Common myeloid progenitor, CD34-positive (primary cell): ENCODE data around the gene RCOR1.
"Not testable (repeated sequence)": the region's sequence is repeated elsewhere in the genome, so short reads cannot be mapped to it uniquely, and the experiment has no call there.

Experiments
- CTCF ChIA-PET: fragments of 350-600 bp; sonication (Branson Sonifier 250); formaldehyde crosslinking; loops from one replicate; lab custom pipeline; 2021; ENCODE audit warnings: antibody characterized with exemption; lab: Charles Lee
- POLR2A ChIA-PET: fragments of 350-600 bp; sonication (Branson Sonifier 250); formaldehyde crosslinking; loops from one replicate; lab custom pipeline; 2021; ENCODE audit warnings: antibody characterized with exemption; lab: Charles Lee
- DNase-seq, 3 donors: peaks; one replicate each; pipeline versions ENCODE4 v3.0.0 to v3.0.0-alpha.2; 2013
- H3K27ac ChIP-seq, 2 experiments: 1 replicate in 1 of 2; 2 replicates in 1 of 2; pipeline ENCODE4 v1.7.0; 2013; ENCODE audit warnings: inconsistent platforms in 2 of 2, low read length in 2 of 2, mild to moderate bottlenecking in 2 of 2, low read depth in 1 of 2, moderate library complexity in 1 of 2; ENCODE audit not compliant: severe bottlenecking in 2 of 2, insufficient read depth in 1 of 2, poor library complexity in 1 of 2
- H3K27me3 ChIP-seq, 5 experiments: replicated peaks in 2 of 5; 1 replicate in 3 of 5; 2 replicates in 2 of 5; pipeline versions ENCODE4 v1.6.1 to v1.7.0; 2013; ENCODE audit warnings: low read length in 4 of 5, mild to moderate bottlenecking in 2 of 5, moderate library complexity in 2 of 5, inconsistent platforms in 1 of 5; ENCODE audit not compliant: insufficient read depth in 5 of 5, control insufficient read depth in 4 of 5
- H3K36me3 ChIP-seq, 4 experiments: 1 replicate in 2 of 4; 2 replicates in 2 of 4; pipeline versions ENCODE4 v1.6.1 to v1.7.0; 2013; ENCODE audit warnings: low read length in 3 of 4, control low read depth in 1 of 4, mild to moderate bottlenecking in 1 of 4; ENCODE audit not compliant: control insufficient read depth in 4 of 4, insufficient read depth in 4 of 4
- H3K4me1 ChIP-seq, 4 experiments: 1 replicate in 3 of 4; 2 replicates in 1 of 4; pipeline versions ENCODE4 v1.6.1 to v1.7.1; 2013; ENCODE audit warnings: low read length in 3 of 4, mild to moderate bottlenecking in 3 of 4, control low read depth in 1 of 4, inconsistent platforms in 1 of 4, moderate library complexity in 1 of 4; ENCODE audit not compliant: control insufficient read depth in 4 of 4, insufficient read depth in 4 of 4; ENCODE audit errors: control extremely low read depth in 1 of 4
- H3K4me3 ChIP-seq, 7 experiments: 1 replicate in 4 of 7; 2 replicates in 3 of 7; pipeline versions ENCODE4 v1.5.1 to v1.7.0; 2013; ENCODE audit warnings: mild to moderate bottlenecking in 7 of 7, low read length in 6 of 7, moderate library complexity in 6 of 7, inconsistent platforms in 2 of 7, low read depth in 2 of 7, control low read depth in 1 of 7; ENCODE audit not compliant: insufficient read depth in 4 of 7, control insufficient read depth in 1 of 7; ENCODE audit errors: extremely low read depth in 1 of 7
- H3K9me3 ChIP-seq, 5 experiments: 1 replicate in 4 of 5; 2 replicates in 1 of 5; pipeline versions ENCODE4 v1.6.1 to v1.7.1; 2013; ENCODE audit warnings: low read length in 4 of 5, mild to moderate bottlenecking in 2 of 5, inconsistent platforms in 1 of 5, low read depth in 1 of 5, moderate library complexity in 1 of 5; ENCODE audit not compliant: control insufficient read depth in 4 of 5, insufficient read depth in 2 of 5; ENCODE audit errors: control extremely low read depth in 1 of 5
- WGBS: methylation state at CpG from one replicate; pipeline ENCODE4 v1.1.5; 2013; ENCODE audit not compliant: insufficient coverage; 5-methylcytosine and 5-hydroxymethylcytosine counted together

The RCOR1 gene

GRCh38 chr14:102633906-102634595 is 41.6 kb downstream of the RCOR1 start:
- DNase-seq, result no peak
- no peak overlapping the region for H3K27ac ChIP-seq
- no peaks in the 10 kb centered on the region for H3K9me3 ChIP-seq
- H3K4me1 ChIP-seq, result peaks cover 5 to 17% (median 10%) of the 10 kb centered on the region in 4 experiments
- POLR2A ChIA-PET, result no interaction called here
- 93% methylated on average over 3 of the region's 4 CpGs for WGBS
- peaks cover 0 to 7% (median 3%) of the 10 kb centered on the region in 4 experiments for H3K36me3 ChIP-seq
- no peaks in the 10 kb centered on the region for H3K27me3 ChIP-seq
- no peak overlapping the region for H3K4me3 ChIP-seq
- CTCF ChIA-PET, result interaction anchor here (3.1 kb wide), 1 partner anchor 12 kb away, joined by 8 read pairs; no protein-coding TSS in a partner anchor

DNA sequence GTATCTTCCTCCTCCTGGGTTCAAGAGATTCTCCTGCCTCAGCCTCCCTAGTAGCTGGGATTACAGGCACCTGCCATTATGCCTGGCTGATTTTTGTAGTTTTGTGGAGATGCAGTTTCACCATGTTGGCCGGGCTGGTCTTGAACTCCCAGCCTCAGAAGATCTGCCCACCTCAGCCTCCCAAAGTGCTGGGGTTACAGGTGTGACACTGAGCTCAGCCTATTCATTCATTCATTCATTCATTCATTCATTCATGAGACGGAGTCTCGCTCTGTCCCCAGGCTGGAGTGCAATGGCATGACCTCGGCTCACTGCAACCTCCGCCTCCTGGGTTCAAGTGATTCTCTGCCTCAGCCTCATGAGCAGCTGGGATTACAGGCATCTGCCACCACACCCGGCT is 47.2 kb downstream of the RCOR1 start:
- H3K27ac ChIP-seq, POLR2A ChIA-PET, H3K9me3 ChIP-seq, H3K27me3 ChIP-seq, DNase-seq, H3K4me3 ChIP-seq, H3K36me3 ChIP-seq: not testable (repeated sequence)
- CTCF ChIA-PET, result interaction anchor here (0.7 to 2.6 kb wide), 4 partner anchors 9 to 37 kb away, joined by 3 to 9 read pairs (median 5); no protein-coding TSS in a partner anchor
- 83% methylated on average over 1 of the region's 6 CpGs for WGBS
- peaks cover 0 to 17% (median 7%) of the 10 kb centered on the region in 4 experiments for H3K4me1 ChIP-seq

DNA sequence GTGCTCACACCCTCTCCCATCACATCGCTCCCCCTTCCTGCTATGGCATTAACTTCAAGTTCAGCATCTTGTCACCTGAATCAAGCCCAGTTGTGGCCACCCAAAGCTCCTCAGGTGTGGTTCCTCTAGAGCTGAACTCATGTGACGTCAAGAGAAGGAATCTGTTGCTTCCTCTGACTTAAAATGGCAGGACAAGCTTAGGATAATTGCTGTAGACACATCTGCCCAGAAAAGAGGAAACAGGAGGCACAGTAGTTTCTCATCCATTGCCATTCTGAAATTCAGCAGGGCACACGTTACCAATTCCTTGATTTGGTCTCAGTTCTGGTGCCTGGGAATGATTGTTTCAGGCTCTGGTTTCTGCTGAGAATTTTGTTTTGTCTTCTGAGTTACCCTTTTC is 52.1 kb downstream of the RCOR1 start:
- no peaks in the 10 kb centered on the region for H3K9me3 ChIP-seq
- peaks cover 0 to 2% (median 0%) of the 10 kb centered on the region in 4 experiments for H3K36me3 ChIP-seq
- H3K27me3 ChIP-seq, result no peaks in the 10 kb centered on the region
- ChIA-PET POLR2A (no interaction called here), CTCF (interaction anchor here (1.3 to 1.5 kb wide), 2 partner anchors 8 to 50 kb away, joined by 3 to 5 read pairs; no protein-coding TSS in a partner anchor)
- H3K27ac ChIP-seq, result no peak overlapping the region
- DNase-seq, result peak in 1 of 3 donors; percentile 18
- WGBS, result 74% methylated on average over 3 of the region's 3 CpGs
- H3K4me1 ChIP-seq, result peaks cover 8 to 39% (median 24%) of the 10 kb centered on the region in 4 experiments
- H3K4me3 ChIP-seq, result no peak overlapping the region

GRCh38 chr14:102645746-102646440 is 53.4 kb downstream of the RCOR1 start:
- Histone ChIP-seq H3K27ac (peak overlapping the region in 1 of 2 experiments; percentile 51), H3K4me1 (peaks cover 8 to 39% (median 23%) of the 10 kb centered on the region in 4 experiments), H3K9me3 (no peaks in the 10 kb centered on the region), H3K27me3 (no peaks in the 10 kb centered on the region), H3K4me3 (no peak overlapping the region), H3K36me3 (peaks cover 0 to 2% (median 0%) of the 10 kb centered on the region in 4 experiments)
- 100% methylated on average over 1 of the region's 2 CpGs for WGBS
- peak in 2 of 3 donors; percentile 56 to 69 for DNase-seq
- ChIA-PET POLR2A (interaction anchor here (1.5 kb wide), 1 partner anchor 17 kb away, joined by 4 read pairs; no protein-coding TSS in a partner anchor), CTCF (interaction anchor here (1.1 to 2.1 kb wide), 6 partner anchors 11 to 24 kb away, joined by 3 to 8 read pairs (median 4); no protein-coding TSS in a partner anchor)

DNA sequence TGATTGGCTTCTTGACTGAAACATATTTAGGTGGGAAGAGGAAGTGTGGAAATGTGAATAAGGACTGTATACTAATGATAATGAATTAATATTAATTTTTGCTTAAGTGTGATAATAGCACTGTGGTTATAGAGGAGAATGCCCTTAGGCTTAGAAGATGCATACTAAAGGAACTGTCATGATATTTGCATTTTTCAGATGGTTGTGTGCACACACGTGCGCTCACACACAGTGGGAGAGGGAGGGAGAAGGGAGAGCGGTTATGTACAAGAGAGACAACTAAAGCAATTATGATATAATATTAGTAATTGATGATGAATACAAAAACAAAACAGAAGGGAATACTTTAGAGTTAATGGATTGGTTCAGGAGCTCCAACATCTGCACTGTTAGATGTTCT is 54.2 kb downstream of the RCOR1 start:
- CTCF ChIA-PET, result interaction anchor here (1.1 to 2.1 kb wide), 6 partner anchors 11 to 24 kb away, joined by 3 to 8 read pairs (median 4); no protein-coding TSS in a partner anchor
- peaks cover 8 to 36% (median 22%) of the 10 kb centered on the region in 4 experiments for H3K4me1 ChIP-seq
- H3K27me3 ChIP-seq, result no peaks in the 10 kb centered on the region
- WGBS, result no CpG with 5 or more reads among the region's 3 CpGs
- peaks cover 0 to 2% (median 0%) of the 10 kb centered on the region in 4 experiments for H3K36me3 ChIP-seq
- POLR2A ChIA-PET, result interaction anchor here (0.6 to 1.5 kb wide), 2 partner anchors 17 to 55 kb away, joined by 4 read pairs; no protein-coding TSS in a partner anchor
- DNase-seq, result no peak
- H3K27ac ChIP-seq, result peak overlapping the region in 1 of 2 experiments; percentile 51
- H3K9me3 ChIP-seq, result no peaks in the 10 kb centered on the region
- H3K4me3 ChIP-seq, result peak overlapping the region in 1 of 7 experiments; percentile 22

DNA sequence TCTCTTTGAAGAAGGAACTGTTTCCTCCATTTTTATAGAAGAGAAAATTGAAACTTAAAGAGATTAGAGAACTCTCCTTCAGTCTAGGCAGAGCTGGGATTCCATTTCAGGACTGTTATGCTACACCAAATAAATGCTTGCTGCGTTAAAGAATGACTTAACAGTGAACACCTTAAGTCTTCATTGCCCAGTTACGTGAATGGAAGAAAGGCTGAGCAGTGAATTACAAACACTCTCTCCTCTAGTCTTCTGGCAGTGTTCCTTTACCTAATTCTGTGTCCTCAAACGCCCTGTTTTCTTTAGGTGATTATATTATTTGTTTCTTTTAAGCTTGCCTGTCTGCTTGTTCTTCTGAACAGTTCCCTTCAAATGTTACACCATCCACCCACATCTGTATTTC is 59.7 kb downstream of the RCOR1 start:
- POLR2A ChIA-PET, result interaction anchor here (0.9 kb wide), 1 partner anchor 9 kb away, joined by 3 read pairs; no protein-coding TSS in a partner anchor
- Histone ChIP-seq H3K9me3 (peaks cover 0 to 4% (median 0%) of the 10 kb centered on the region in 5 experiments), H3K27me3 (no peaks in the 10 kb centered on the region), H3K4me1 (peaks cover 0 to 16% (median 4%) of the 10 kb centered on the region in 4 experiments), H3K4me3 (no peak overlapping the region), H3K27ac (no peak overlapping the region), H3K36me3 (peaks cover 0 to 2% (median 0%) of the 10 kb centered on the region in 4 experiments)
- DNase-seq, result no peak
- WGBS, result 88% methylated on average over 1 of the region's 3 CpGs
- CTCF ChIA-PET, result interaction anchor here (1.1 to 2.0 kb wide), 2 partner anchors 8 to 41 kb away, joined by 3 to 5 read pairs; no protein-coding TSS in a partner anchor
